T47D (cell line): ENCODE measurements around the gene NCMAP.
"Not testable (repeated sequence)": the region's sequence is repeated elsewhere in the genome, so short reads cannot be mapped to it uniquely, and the experiment has no call there.

Experiments
- DNase-seq, 2 experiments: peaks; one replicate each; pipeline versions ENCODE4 v3.0.0 to v3.0.0-alpha.2; 2011 to 2012; ENCODE audit warnings: low read depth in 1 of 2, low spot score in 1 of 2
- JUND ChIP-seq: IDR thresholded peaks from 2 replicates; pipeline ENCODE4 v1.6.1; 2012; ENCODE audit warnings: low read depth
- in situ Hi-C: cut with HindIII; loops from 2 replicates; pipeline ENCODE4 v1.10.0; 2016; ENCODE audit warnings: low sequenced_read_pairs, low pct_unique_long_range_greater_than_20kb

Gene NCMAP

DNA sequence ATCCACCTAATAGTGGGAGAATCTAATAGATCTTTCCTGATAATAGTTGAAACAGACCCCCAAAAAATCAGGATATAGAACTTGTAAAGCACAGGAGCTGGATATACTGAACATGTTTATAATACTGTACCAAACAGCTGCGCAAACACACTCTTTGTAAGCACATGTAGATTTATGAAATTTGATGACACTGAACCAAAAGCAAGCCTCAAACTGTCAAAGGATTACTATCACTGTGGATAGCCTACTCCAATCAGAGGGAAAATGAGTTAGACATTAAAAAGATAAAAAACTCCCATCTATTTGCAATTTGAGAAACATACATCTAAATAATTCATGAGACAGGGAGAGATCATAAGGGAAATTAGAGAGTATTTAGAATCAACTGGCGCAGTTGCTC is 27.1 kb upstream of the NCMAP start:
- no peak for DNase-seq
- in situ Hi-C loops: no loop called here
- TF ChIP-seq JUND: no peak

DNA sequence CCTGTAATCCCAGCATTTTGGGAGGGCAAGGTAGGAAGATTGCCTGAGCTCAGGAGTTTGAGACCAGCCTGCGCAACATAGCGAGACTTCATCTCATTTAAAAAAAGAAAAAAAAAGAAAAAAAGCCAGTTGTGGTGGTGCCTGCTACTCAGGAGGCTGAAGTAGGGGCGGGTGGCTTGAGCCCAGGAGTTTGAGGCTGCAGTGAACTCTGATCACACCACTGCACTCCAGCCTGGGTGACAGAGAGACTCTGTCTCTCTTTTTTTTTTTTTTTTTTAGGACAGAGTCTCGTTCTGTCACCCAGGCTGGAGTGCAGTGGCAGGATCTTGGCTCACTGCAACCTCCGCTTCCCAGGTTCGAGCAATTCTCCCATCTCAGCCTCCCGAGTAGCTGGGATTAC is 26.6 kb upstream of the NCMAP start:
- in situ Hi-C loops, DNase-seq: not testable (repeated sequence)

DNA sequence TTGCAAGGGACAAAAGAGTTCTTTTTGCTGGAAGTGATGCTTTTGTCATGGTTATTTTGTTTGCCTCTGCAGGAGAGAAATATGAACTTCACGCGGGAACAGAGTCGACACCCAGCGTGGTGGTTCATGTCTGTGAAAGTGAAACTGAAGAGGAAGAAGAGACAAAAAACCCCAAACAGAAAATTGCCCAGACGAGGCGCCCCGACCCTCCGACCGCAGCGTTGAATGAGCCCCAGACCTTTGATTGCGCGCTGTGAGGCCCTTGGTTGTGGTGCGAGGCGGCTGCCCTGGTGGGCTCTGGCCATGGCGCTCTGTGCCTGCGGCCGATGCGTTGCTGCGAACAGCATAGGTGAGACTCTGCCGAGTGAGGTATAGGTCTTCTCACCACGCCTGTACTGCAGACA is 20.9 kb upstream of the NCMAP start:
- TF ChIP-seq JUND: no peak
- in situ Hi-C loops: no loop called here
- DNase-seq: no peak

DNA sequence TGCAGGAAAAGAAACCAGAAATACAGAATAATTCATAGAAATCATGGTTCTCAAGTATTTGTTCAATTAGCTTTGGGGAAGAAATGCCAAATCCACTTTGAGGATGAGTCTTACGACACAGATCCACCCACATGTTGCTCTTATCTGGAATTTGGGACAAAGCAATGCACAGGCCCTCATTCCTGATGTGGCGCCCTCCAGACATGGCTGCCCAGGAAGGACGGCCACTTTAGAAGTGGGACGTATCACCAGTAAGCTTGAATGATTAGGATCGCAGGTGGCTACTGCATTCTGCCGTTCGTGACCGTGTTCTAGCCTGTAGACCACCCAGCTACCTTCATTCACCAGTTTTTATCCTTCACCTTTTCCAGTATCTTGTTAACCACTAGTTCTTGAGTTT is 20.1 kb upstream of the NCMAP start:
- no peak for TF ChIP-seq JUND
- in situ Hi-C loops: no loop called here
- DNase-seq: no peak

DNA sequence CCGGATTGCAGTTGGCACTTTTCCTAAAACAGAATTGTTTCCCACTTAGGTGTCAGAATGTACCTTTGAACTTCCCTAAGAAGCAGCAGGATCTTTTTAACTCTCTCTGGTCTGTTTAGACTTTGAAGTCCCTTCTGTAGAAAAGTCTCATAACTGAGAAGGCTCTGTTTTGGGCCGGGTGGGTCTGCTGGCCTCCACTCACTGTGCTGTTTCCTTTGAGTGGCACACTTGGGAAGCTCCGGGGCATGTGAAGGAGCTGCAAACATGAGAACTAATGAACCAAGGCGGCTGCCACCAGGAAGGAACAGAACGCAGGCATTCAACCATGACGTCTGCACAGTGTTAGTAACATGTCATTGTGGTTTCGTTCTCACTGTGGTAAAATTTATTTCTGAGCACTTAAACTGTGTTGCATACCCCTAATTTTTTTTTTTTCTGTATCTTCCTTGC is 19.5 kb upstream of the NCMAP start:
- DNase-seq: no peak
- in situ Hi-C loops: no loop called here

DNA sequence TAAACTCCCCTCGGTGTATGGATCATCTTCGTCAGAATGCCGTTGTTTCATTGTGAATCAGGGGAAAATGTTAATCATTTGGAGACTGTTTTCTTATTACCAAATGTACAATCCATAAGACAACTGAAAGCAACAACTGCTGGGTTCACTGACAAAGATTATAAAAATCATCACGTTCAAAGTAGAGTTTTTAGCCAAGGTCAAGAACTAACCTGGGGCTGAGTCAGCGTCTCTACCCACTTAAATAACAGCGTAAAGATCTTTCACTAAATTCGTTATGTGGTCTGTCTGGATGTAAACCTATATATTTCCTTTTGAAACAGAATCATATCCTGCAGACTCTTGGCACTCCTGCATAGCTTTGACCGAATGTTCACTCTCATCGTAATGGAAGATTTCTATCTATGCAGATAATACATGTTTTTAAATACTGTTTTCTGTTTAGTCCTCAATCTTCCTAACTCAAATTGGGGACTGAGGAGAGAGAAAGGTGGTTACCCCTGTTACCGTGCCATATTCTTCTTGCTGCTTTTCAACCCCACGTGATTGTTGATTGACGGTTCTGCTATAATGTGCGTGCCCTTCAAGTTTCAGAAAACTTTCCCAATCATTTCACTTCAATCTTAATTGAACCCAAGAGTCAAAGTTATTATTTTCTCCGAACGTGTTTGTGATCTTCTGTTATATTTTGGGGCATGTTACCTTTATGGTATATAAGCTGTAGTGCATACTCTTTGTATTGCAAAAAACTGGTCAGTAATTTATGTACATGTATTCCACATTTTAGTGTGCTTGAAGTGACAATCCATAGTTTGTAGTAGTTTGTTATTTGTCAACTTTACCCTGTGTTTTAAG is 15.6 kb upstream of the NCMAP start:
- in situ Hi-C loops: no loop called here
- no peak for DNase-seq
- TF ChIP-seq JUND: no peak

More for the DNA sequence above, 19.5 kb upstream of the NCMAP start:
- no peak for TF ChIP-seq JUND

DNA sequence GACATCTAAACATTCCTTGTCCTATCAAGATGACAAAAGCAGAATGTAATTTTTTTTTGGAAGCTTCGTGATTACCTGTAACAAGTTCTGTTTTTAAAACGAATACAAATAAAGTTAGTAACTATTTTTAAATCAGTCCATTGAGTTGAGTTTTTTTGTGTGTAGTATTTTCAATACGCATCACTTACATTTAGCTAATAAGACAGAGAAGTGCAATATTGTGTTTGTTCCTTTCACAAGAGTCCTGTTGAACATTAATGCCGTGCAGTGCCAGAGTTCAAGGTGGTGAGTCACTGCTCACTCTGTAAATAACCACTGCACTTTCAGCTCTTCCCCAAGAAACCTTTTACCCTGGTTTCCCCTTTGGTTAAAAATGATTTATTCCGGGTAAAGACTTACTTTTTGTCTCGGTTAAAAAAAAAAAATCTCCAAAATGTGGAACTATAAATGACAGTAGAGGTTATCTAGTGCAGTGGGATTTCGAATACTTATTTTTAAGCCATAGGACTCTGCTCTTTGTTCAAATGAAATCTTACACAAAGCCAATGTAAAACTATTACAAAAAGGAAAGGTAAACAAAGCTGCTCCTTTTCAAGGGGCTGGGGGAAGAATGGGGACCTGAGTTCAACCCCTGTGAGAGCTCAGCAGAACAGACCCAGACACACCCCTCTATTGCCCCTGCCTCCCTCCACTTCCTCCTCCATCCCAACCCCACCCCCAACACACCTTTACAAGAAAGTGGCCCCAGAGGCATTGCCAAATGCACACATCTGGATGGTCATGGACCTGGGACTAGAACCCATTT is 14.8 kb upstream of the NCMAP start:
- TF ChIP-seq JUND: peak; percentile 49; the same call in 1 of the 2 replicates
- peak in 1 of 2 experiments; percentile 47 for DNase-seq
- in situ Hi-C loops: no loop called here

DNA sequence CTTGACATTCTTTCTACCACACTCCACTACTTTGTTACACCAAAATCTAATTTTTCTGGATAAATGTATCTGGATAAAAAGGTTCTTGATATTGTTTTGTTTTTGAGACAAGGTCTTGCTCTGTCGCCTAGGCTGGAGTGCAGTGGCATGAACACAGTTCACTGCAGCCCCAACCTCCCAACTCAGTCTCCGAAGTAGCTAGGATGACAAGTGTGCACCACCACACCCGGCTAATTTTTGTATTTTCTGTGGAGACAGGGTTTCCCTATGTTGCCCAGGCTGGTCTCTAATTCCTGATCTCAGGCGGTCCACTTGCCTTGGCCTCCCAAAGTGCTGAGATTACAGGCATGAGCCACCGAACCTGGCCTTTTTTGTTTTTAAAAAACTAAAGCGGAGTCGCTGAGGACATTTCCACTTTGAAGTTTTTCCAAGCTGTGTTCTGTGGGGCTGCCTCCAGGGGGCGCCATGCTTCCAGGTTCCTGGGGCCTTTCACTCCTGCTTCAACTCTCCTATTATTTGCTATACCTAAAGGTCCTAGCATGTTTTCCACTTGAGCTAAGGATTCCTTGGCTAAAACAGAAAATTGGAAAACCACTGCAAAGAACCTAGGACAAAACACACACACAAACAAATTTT is 14.1 kb upstream of the NCMAP start:
- no peak for TF ChIP-seq JUND
- peak in 1 of 2 experiments; percentile 52 for DNase-seq
- in situ Hi-C loops: no loop called here

DNA sequence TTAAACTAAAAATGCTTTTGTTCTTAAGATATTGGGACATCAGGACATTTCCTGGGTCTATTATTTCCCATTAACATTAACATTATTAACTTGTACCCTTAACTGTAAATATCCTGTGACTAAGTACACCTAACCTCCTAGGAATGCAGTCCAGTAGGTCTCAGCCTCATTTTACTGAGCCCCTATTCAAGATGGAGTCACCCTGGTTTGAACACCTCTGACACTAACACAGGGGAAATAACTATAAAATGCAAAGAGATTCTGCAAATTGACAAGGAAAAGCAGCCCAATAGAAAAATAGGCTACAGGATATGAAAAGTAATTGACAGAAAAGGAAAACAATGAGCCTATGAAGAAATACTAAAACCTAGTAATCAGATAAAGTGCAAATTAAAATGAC is 11.6 kb upstream of the NCMAP start:
- DNase-seq: no peak
- no peak for TF ChIP-seq JUND
- in situ Hi-C loops: no loop called here

DNA sequence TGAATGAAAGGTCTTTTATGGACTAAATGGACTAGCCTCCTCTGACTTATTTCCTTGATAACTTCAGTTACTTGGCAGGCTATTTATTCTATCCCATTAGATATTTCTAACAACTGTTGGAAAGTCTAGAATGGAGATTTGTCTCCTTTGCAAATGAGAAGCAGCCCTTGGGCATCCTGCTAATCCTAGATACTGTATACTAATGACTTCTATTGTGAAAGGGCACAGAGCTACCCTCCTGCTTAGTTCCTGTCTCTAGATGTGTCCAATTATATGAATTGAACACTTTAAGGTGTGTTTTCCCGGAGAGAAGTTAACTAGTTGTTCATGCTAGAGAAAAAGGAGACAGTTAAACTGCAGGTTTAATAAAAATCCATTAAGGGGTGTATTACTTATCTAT is 10.2 kb upstream of the NCMAP start:
- no peak for TF ChIP-seq JUND
- DNase-seq: no peak
- in situ Hi-C loops: no loop called here

DNA sequence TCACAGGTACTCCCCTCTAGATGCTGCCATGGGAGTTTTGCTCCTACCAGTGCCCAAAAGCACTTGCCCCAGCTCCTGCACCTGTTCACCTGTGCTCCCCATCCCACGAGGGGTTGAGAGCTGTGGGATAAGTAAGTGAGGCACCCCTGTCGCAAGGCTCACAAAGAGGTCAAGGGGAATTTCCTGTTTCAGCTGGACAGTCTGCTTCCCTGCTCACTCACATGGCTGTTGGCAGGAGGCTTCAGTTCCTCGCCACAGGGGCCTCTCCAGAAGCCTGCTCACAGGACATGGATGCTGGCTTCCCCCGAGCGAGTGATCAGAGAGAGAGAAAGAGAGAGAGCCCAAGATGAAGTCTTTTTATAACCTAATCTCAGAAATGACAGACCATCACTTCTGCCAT is 8.7 kb upstream of the NCMAP start:
- in situ Hi-C loops: no loop called here
- no peak for TF ChIP-seq JUND
- no peak for DNase-seq

DNA sequence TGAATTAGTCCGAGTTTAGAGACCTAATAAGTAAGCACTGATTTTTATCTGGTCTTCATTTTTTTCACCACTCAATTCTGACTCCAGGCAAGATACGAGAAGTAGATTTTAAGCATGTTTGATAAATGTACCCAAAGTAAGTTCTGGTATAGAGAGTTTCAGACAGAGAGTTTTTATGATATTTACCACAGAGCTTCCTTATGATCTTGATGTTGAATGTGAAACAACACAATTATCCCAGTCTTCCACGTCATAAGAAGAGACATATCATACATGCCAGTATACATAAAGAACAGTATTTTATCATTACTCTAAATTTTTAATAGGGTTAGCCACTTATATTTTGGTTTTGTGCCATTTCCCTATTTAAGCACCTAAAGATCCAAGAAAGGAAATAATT is 7.8 kb upstream of the NCMAP start:
- no peak for TF ChIP-seq JUND
- DNase-seq: no peak
- in situ Hi-C loops: no loop called here

DNA sequence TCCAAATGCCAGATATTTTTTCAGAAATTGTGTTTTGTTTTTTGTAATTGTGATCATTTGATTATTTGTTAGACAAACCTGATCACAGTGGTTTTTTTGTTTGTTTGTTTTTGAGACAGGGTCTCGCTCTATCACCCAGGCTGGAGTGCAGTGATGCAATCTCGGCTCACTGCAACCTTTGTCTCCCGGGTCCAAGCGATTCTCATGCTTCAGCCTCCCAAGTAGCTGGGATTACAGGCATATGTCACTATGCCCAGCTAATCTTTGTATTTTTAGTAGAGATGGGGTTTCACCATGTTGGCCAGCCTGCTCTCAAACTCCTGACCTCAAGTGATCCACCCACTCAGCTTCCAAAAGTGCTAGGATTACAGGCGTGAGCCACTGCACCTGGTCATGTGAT is 6.7 kb upstream of the NCMAP start:
- DNase-seq, in situ Hi-C loops: not testable (repeated sequence)
